Measurements from ENCODE around the gene FTCD. TPM values are rescaled to one million over a fixed set of nuclear protein-coding genes. Genes with fewer than 3 reads are reported as not detected.

Gene FTCD
- total and polyA plus RNA-seq, 9 donors, result 0.47 to 3.4 (median 1.1) TPM

GRCh38 chr21:46127239-46128105, 27.9 kb downstream of the FTCD start:
- peaks cover 4% of the 10 kb centered on the region for H3K4me1 ChIP-seq (ENCODE audit: control insufficient read depth, insufficient read depth, low read length)
- peaks cover 63% of the 10 kb centered on the region for H3K36me3 ChIP-seq (ENCODE audit: control insufficient read depth, insufficient read depth, low read length)

DNA sequence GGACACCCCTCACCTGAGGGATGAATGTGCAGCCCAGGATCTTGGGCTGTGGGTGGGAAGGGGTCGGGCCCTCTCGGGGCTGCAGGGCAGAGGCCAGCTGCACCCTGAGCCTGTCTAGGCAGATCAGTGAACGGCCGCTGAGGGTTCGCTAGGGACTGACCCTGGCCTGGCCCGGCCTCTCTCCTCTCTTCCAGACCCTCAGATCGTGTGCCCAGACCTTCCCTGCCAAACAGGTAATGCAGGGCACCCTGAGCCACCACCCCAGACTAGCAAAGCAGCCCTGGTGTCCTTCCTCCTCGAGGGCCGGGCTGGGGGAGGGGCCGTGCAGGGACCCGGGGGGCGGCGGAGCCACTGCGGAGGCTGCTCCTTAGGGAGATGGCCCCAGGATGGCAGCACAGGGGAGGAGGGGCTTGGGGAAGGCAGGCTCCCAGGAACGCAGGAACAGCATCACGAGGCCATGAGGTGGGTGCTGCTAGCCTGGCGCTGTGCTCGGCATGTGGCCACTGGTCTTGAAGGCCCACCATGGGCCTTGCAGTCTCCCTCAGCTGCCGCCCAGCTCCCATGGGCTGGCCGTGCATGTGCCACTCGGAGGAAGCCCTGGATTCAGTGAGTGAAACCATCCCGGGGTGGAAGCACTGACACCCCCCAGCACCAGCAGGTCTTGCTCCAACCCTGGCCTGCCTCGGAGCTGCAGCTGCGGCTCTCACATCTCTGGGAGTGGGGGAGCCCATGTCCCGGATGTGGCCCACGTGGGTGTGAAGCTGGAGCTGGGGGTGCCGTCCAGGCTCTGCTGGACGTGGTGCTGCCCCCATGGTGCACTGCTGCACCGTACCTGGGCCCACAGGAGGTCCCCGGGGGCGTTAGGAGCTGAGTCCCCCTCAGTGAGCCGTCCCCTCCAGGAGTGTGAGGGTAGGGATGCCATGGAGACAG, 28.8 kb downstream of the FTCD start:
- no peak for DNase-seq
- H3K27me3 ChIP-seq (ENCODE audit: control insufficient read depth, insufficient read depth, low read length), result no peaks in the 10 kb centered on the region
- H3K4me3 ChIP-seq (ENCODE audit: low read length), result no peak overlapping the region
- no peak overlapping the region for H3K27ac ChIP-seq (ENCODE audit: low read length)
- H3K36me3 ChIP-seq (ENCODE audit: control insufficient read depth, insufficient read depth, low read length), result peaks cover 68% of the 10 kb centered on the region
- no peaks in the 10 kb centered on the region for H3K9me3 ChIP-seq (replicated peaks; ENCODE audit: control insufficient read depth, low read depth, low read length)
- 65% methylated on average over 20 of the region's 32 CpGs for WGBS (ENCODE audit: insufficient coverage)
- H3K4me1 ChIP-seq (ENCODE audit: control insufficient read depth, insufficient read depth, low read length), result peaks cover 4% of the 10 kb centered on the region

More at GRCh38 chr21:46127239-46128105, 27.9 kb downstream of the FTCD start:
- 79% methylated on average over 36 of the region's 40 CpGs for WGBS (ENCODE audit: insufficient coverage)
- Histone ChIP-seq H3K9me3 (replicated peaks; ENCODE audit: control insufficient read depth, low read depth, low read length) (no peaks in the 10 kb centered on the region), H3K27me3 (ENCODE audit: control insufficient read depth, insufficient read depth, low read length) (no peaks in the 10 kb centered on the region), H3K27ac (ENCODE audit: low read length) (no peak overlapping the region), H3K4me3 (ENCODE audit: low read length) (no peak overlapping the region)
- DNase-seq, result no peak

GRCh38 chr21:46125846-46126301, 29.5 kb downstream of the FTCD start:
- WGBS (ENCODE audit: insufficient coverage), result 81% methylated on average over 45 of the region's 47 CpGs
- no peak for DNase-seq
- peaks cover 75% of the 10 kb centered on the region for H3K36me3 ChIP-seq (ENCODE audit: control insufficient read depth, insufficient read depth, low read length)

DNA sequence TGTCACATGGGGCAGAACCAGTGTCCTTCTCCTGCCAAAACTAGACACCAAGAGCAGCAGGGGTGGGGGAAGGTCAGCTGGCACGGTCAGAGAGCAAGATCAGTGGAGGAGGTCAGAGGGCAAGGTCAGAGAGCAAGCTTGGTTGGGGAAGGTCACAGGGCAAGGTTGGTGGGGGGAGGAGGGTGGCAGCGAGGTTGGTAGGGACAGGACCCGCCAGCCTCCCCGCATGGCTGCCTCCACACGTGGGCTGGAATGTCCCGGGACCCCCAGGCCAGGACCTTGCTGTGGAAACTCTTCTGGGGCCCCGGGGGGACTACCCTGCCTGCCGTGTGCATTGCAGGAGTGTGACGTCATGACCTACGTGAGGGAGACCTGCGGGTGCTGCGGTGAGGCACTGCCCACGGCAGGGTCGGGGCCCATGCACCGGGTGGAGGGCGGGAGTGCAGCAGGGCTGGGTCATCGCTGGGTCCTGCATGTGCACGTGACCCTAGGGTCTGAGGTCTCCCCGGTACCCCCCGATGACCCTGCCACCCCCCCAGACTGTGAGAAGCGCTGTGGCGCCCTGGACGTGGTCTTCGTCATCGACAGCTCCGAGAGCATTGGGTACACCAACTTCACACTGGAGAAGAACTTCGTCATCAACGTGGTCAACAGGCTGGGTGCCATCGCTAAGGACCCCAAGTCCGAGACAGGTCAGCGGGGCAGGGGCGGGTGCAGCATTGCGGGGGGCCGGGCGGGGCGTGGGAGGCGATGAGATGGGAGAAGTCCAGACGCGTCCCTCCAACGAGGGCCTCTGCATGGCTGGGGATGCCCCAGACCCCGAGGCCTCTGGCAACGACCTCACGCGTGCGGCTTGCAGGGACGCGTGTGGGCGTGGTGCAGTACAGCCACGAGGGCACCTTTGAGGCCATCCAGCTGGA, 30.2 kb downstream of the FTCD start:
- no peak for DNase-seq
- no peak overlapping the region for H3K4me3 ChIP-seq (ENCODE audit: low read length)
- H3K9me3 ChIP-seq (replicated peaks; ENCODE audit: control insufficient read depth, low read depth, low read length), result no peaks in the 10 kb centered on the region
- WGBS (ENCODE audit: insufficient coverage), result 80% methylated on average over 44 of the region's 49 CpGs
- H3K36me3 ChIP-seq (ENCODE audit: control insufficient read depth, insufficient read depth, low read length), result peaks cover 82% of the 10 kb centered on the region
- no peak overlapping the region for H3K27ac ChIP-seq (ENCODE audit: low read length)
- H3K27me3 ChIP-seq (ENCODE audit: control insufficient read depth, insufficient read depth, low read length), result no peaks in the 10 kb centered on the region
- peaks cover 4% of the 10 kb centered on the region for H3K4me1 ChIP-seq (ENCODE audit: control insufficient read depth, insufficient read depth, low read length)

More at GRCh38 chr21:46125846-46126301, 29.5 kb downstream of the FTCD start:
- Histone ChIP-seq H3K27ac (ENCODE audit: low read length) (no peak overlapping the region), H3K27me3 (ENCODE audit: control insufficient read depth, insufficient read depth, low read length) (no peaks in the 10 kb centered on the region), H3K4me3 (ENCODE audit: low read length) (no peak overlapping the region), H3K4me1 (ENCODE audit: control insufficient read depth, insufficient read depth, low read length) (peaks cover 4% of the 10 kb centered on the region), H3K9me3 (replicated peaks; ENCODE audit: control insufficient read depth, low read depth, low read length) (no peaks in the 10 kb centered on the region)

DNA sequence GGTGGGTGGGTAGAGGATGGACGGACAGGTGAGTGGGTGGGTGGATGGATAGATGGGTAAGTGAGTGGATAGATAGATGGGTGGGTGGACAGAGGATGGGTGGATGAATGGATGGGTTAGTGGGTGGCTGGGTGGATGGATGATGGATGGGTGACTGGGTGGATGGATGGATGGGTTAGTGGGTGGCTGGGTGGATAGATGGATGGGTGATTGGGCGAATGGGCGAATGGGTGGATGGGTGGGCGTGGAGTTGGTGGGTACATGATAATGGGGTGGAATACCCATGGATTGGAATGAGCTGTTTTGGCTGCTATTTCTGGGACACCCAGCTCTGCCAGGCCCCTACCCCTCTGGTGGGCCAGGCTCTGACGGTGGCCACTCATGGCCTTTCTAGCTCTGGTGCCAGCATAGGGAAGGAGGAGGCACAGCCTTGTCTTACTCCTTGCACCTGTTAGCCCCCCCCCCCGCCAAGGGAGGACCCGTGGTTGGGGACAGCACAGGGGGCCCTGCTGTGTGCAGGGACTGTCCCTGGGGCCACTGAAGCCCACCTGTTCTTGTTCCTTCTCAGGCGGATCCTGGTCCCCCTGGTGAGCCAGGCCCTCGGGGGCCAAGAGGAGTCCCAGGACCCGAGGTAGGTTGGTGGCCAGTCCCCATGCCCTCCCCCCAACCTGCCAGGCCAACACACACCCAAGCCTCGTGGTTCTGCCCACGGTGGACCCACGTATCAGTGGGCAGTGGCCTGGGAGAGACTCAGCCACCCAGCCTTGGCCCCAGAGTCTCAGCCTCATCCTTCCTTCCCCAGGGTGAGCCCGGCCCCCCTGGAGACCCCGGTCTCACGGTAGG, 31.1 kb downstream of the FTCD start:
- no peak for DNase-seq
- Histone ChIP-seq H3K9me3 (replicated peaks; ENCODE audit: control insufficient read depth, low read depth, low read length) (no peaks in the 10 kb centered on the region), H3K27me3 (ENCODE audit: control insufficient read depth, insufficient read depth, low read length) (no peaks in the 10 kb centered on the region), H3K4me1 (ENCODE audit: control insufficient read depth, insufficient read depth, low read length) (peaks cover 4% of the 10 kb centered on the region), H3K36me3 (ENCODE audit: control insufficient read depth, insufficient read depth, low read length) (peaks cover 83% of the 10 kb centered on the region), H3K4me3 (ENCODE audit: low read length) (no peak overlapping the region), H3K27ac (ENCODE audit: low read length) (no peak overlapping the region)
- WGBS (ENCODE audit: insufficient coverage), result 92% methylated on average over 14 of the region's 16 CpGs

DNA sequence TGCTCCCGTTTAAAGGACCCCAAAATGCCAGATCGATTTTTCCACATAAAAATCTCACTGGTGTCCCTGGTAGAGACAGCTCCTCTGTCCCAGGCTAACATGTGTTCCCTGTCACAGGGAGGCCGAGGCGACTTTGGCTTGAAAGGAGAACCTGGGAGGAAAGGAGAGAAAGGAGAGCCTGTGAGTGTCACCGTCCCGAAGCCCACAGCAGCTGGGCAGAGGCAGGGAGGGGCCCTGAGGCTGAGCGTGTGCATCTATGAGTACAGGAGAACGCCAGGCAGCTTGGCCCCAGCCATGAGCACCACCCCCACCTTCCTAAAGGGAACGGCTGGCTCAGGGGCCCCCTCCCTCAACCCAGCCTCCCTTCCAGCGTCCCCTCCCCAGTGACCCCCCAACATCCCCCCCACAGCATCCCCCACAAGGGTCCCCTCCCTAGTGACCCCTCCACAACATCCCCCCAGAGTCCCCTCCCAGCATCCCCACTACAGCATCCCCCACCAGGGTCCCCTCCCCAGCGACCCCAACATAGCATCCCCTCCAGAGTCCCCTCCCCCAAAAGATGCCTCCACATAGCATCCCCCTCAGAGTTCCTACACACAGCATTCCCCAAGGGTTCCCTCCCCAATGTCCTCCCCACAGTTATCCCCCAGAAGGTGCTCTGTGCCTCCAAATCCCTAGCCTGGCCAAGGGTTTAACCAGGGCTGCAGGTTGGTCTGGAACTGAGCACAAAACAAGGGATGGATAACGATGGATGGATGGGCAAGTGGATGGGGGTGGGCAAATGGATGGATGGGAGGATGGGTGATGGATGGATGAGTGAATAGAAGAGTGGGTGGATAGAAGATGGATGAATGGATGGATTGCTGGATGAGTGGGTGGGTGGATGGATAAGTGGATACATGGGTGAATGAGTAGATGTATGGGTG, 32.4 kb downstream of the FTCD start:
- WGBS (ENCODE audit: insufficient coverage), result 85% methylated on average over 9 of the region's 12 CpGs
- Histone ChIP-seq H3K27ac (ENCODE audit: low read length) (no peak overlapping the region), H3K4me1 (ENCODE audit: control insufficient read depth, insufficient read depth, low read length) (peaks cover 3% of the 10 kb centered on the region), H3K4me3 (ENCODE audit: low read length) (no peak overlapping the region), H3K27me3 (ENCODE audit: control insufficient read depth, insufficient read depth, low read length) (no peaks in the 10 kb centered on the region), H3K36me3 (ENCODE audit: control insufficient read depth, insufficient read depth, low read length) (peaks cover 93% of the 10 kb centered on the region), H3K9me3 (replicated peaks; ENCODE audit: control insufficient read depth, low read depth, low read length) (no peaks in the 10 kb centered on the region)
- DNase-seq, result no peak

DNA sequence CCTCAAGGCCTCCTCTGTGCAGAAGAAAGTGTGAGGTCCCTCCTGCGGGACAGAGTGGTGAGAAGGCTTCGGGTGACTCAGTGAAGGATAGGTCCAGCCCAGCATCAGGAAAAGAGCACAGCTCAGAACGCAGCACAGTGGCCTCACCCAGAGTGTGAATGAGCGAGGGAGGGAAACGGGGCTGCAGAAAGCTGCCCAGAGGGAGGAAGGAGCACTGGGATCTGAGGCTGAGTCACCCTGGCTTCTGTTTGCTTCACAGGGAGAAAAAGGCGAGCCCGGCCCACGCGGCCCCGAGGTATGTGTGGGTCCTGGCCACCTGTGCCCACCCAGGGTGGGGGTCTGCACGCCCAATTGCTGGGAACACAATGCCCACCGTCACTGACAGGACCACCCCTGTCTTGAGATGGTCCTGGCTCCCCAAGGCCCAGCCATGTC, 33.1 kb downstream of the FTCD start:
- Histone ChIP-seq H3K4me1 (ENCODE audit: control insufficient read depth, insufficient read depth, low read length) (no peaks in the 10 kb centered on the region), H3K27ac (ENCODE audit: low read length) (no peak overlapping the region), H3K36me3 (ENCODE audit: control insufficient read depth, insufficient read depth, low read length) (peaks cover 94% of the 10 kb centered on the region), H3K9me3 (replicated peaks; ENCODE audit: control insufficient read depth, low read depth, low read length) (no peaks in the 10 kb centered on the region), H3K4me3 (ENCODE audit: low read length) (no peak overlapping the region), H3K27me3 (ENCODE audit: control insufficient read depth, insufficient read depth, low read length) (no peaks in the 10 kb centered on the region)
- DNase-seq, result no peak
- 79% methylated on average over 12 of the region's 12 CpGs for WGBS (ENCODE audit: insufficient coverage)
